Measurements from ENCODE around the gene GPR42. TPM values are rescaled to one million over a fixed set of nuclear protein-coding genes. Genes with fewer than 3 reads are reported as not detected.

Gene GPR42
- total and polyA plus RNA-seq, 2 of the 4 experiments (the other 2 are of a cell fraction), result not detected

- in situ Hi-C loops (cut with MboI; ENCODE audit: low sequenced_read_pairs) (loop anchor here (25.0 kb wide), 1 partner anchor 258 kb away; the partner anchor contains the start of gene PMIS2), dilution Hi-C loops (cut with HindIII; ENCODE audit: low sequenced_read_pairs, unreplicated experiment) (no loop called here), intact Hi-C loops (cut with micrococcal nuclease) (no loop called here)
- no peak for TF ChIP-seq CEBPB (IDR thresholded peaks at IDR 0.05; ENCODE audit: low read depth, low read length)
- no peak overlapping the region for H3K9ac ChIP-seq (ENCODE audit: low read depth, low read length)
- H2BK15ac ChIP-seq (ENCODE audit: low read depth, low read length), result no peak overlapping the region
- peaks cover 13% of the 10 kb centered on the region for H3K27me3 ChIP-seq (ENCODE audit: control insufficient read depth, insufficient read depth, low read length)
- no peak overlapping the region for H3K18ac ChIP-seq (ENCODE audit: low read depth, low read length)
- no peak overlapping the region for H4K5ac ChIP-seq (ENCODE audit: low read depth, low read length)
- H3K27ac ChIP-seq (ENCODE audit: insufficient read depth, low read length), result no peak overlapping the region
- H3K4me1 ChIP-seq (ENCODE audit: control insufficient read depth, insufficient read depth, low read length), result no peaks in the 10 kb centered on the region
- WGBS, 2 experiments (ENCODE audit: extremely low coverage in 2 of 2, insufficient read length in 1 of 2), result no CpG with 5 or more reads among the region's 4 CpGs
- ChIA-PET CTCF (no interaction called here), POLR2A (ENCODE audit: unreplicated experiment) (no interaction called here)
- no peaks in the 10 kb centered on the region for H4K20me1 ChIP-seq (ENCODE audit: insufficient read depth, low read length)
- H2AK9ac ChIP-seq (replicated peaks; ENCODE audit: low read depth, low read length, poor library complexity), result peak overlapping the region; percentile 50
- H2AK5ac ChIP-seq (ENCODE audit: low read depth, low read length), result no peak overlapping the region
- no peak overlapping the region for H4K91ac ChIP-seq (ENCODE audit: insufficient read depth, low read depth, low read length)
- no peak overlapping the region for H3K56ac ChIP-seq (ENCODE audit: extremely low read depth, insufficient read depth, low read length)
- H3K4me3 ChIP-seq (ENCODE audit: insufficient read depth, low read depth, low read length), result no peak overlapping the region
- H3K23ac ChIP-seq (ENCODE audit: low read depth, low read length), result no peak overlapping the region
- DNase-seq, result no peak
- H3K4ac ChIP-seq (ENCODE audit: low read depth, low read length), result no peak overlapping the region
- no peaks in the 10 kb centered on the region for H3K36me3 ChIP-seq (ENCODE audit: control insufficient read depth, insufficient read depth, low read length)
- no peak overlapping the region for H4K8ac ChIP-seq (ENCODE audit: low read depth in 2 of 2, low read length in 2 of 2)
- no peak overlapping the region for H2BK20ac ChIP-seq (ENCODE audit: low read depth, low read length)
- no peak overlapping the region for H2BK120ac ChIP-seq (ENCODE audit: low read depth, low read length)
- no peaks in the 10 kb centered on the region for H3K9me1 ChIP-seq (ENCODE audit: insufficient read depth, low read length)
- H2AFZ ChIP-seq (replicated peaks; ENCODE audit: low read length, poor library complexity), result no peak overlapping the region
- H3K79me1 ChIP-seq (ENCODE audit: low read depth in 1 of 2, low read length in 2 of 2), result no peaks in the 10 kb centered on the region
- no peak overlapping the region for H3K14ac ChIP-seq (replicated peaks; ENCODE audit: low read depth, low read length)
- no peak overlapping the region for H3K4me2 ChIP-seq (ENCODE audit: low read depth, low read length)
- no peak overlapping the region for H2BK5ac ChIP-seq (ENCODE audit: low read depth, low read length, poor library complexity, severe bottlenecking)
- H3K9me3 ChIP-seq (ENCODE audit: control insufficient read depth, insufficient read depth, low read length), result no peaks in the 10 kb centered on the region
- no peak for ATAC-seq (ENCODE audit: low read depth)
- no TSS peak for BruUV-seq (replicated peaks)
Observed at GRCh38 chr19:35329323-35329722, 41.5 kb upstream of the GPR42 start.
